ENCODE measurements around the gene PDGFB.

Gene PDGFB

GRCh38 chr22:39188809-39189208 is 56.0 kb downstream of the PDGFB start:
- no peaks in the 10 kb centered on the region for H3F3A ChIP-seq (ENCODE audit: insufficient read depth, low read length)
- H3K27ac ChIP-seq (ENCODE audit: low read length) = no peak overlapping the region
- H3K9me2 ChIP-seq (replicated peaks; ENCODE audit: insufficient read depth, low read length) = no peaks in the 10 kb centered on the region
- no peak overlapping the region for H2AFZ ChIP-seq (ENCODE audit: low read length)
- H3K79me2 ChIP-seq (ENCODE audit: low read length) = no peaks in the 10 kb centered on the region
- DNase-seq = no peak
- H3K27me3 ChIP-seq (replicated peaks; ENCODE audit: insufficient read depth, low read length) = no peaks in the 10 kb centered on the region
- no peak overlapping the region for H3K4me3 ChIP-seq (ENCODE audit: low read length)
- no peaks in the 10 kb centered on the region for H3K36me3 ChIP-seq (replicated peaks; ENCODE audit: insufficient read depth, low read length)
- H3K9me3 ChIP-seq (replicated peaks; ENCODE audit: insufficient read depth, low read length) = no peaks in the 10 kb centered on the region
- no peaks in the 10 kb centered on the region for H3K4me1 ChIP-seq (ENCODE audit: low read length)
- H3K9ac ChIP-seq (ENCODE audit: low read length) = no peak overlapping the region
- no peak overlapping the region for H3K4me2 ChIP-seq (ENCODE audit: low read depth, low read length)
- no peak for TF ChIP-seq CTCF (IDR thresholded peaks at IDR 0.05; ENCODE audit: low read length)
- TF ChIP-seq EZH2 (optimal IDR thresholded peaks at IDR 0.05; ENCODE audit: low read depth, low read length) = no peak
- no peak for TF ChIP-seq EZH2phosphoT487 (IDR thresholded peaks at IDR 0.05; ENCODE audit: low read length)
- no peaks in the 10 kb centered on the region for H4K20me1 ChIP-seq (ENCODE audit: insufficient read depth, low read length)

- Histone ChIP-seq H3K9me2 (replicated peaks; ENCODE audit: insufficient read depth, low read length) (no peaks in the 10 kb centered on the region), H3K4me3 (ENCODE audit: low read length) (no peak overlapping the region), H3F3A (ENCODE audit: insufficient read depth, low read length) (no peaks in the 10 kb centered on the region), H3K27me3 (replicated peaks; ENCODE audit: insufficient read depth, low read length) (no peaks in the 10 kb centered on the region), H3K4me2 (ENCODE audit: low read depth, low read length) (no peak overlapping the region), H3K36me3 (replicated peaks; ENCODE audit: insufficient read depth, low read length) (no peaks in the 10 kb centered on the region), H4K20me1 (ENCODE audit: insufficient read depth, low read length) (no peaks in the 10 kb centered on the region), H3K9me3 (replicated peaks; ENCODE audit: insufficient read depth, low read length) (no peaks in the 10 kb centered on the region), H2AFZ (ENCODE audit: low read length) (no peak overlapping the region), H3K4me1 (ENCODE audit: low read length) (no peaks in the 10 kb centered on the region), H3K9ac (ENCODE audit: low read length) (no peak overlapping the region), H3K27ac (ENCODE audit: low read length) (no peak overlapping the region), H3K79me2 (ENCODE audit: low read length) (no peaks in the 10 kb centered on the region)
- DNase-seq = no peak
- TF ChIP-seq EZH2phosphoT487 (IDR thresholded peaks at IDR 0.05; ENCODE audit: low read length) (no peak), EZH2 (optimal IDR thresholded peaks at IDR 0.05; ENCODE audit: low read depth, low read length) (no peak), CTCF (IDR thresholded peaks at IDR 0.05; ENCODE audit: low read length) (no peak)
Observed at GRCh38 chr22:39185601-39186012, 59.2 kb downstream of the PDGFB start.

- no peak overlapping the region for H3K4me3 ChIP-seq (ENCODE audit: low read length)
- no peak overlapping the region for H3K27ac ChIP-seq (ENCODE audit: low read length)
- H3K9me2 ChIP-seq (replicated peaks; ENCODE audit: insufficient read depth, low read length) = no peaks in the 10 kb centered on the region
- no peak overlapping the region for H2AFZ ChIP-seq (ENCODE audit: low read length)
- no peaks in the 10 kb centered on the region for H3K79me2 ChIP-seq (ENCODE audit: low read length)
- no peak for DNase-seq
- H3K9ac ChIP-seq (ENCODE audit: low read length) = no peak overlapping the region
- H3K4me2 ChIP-seq (ENCODE audit: low read depth, low read length) = no peak overlapping the region
- TF ChIP-seq CTCF (IDR thresholded peaks at IDR 0.05; ENCODE audit: low read length) (no peak), EZH2 (optimal IDR thresholded peaks at IDR 0.05; ENCODE audit: low read depth, low read length) (no peak), EZH2phosphoT487 (IDR thresholded peaks at IDR 0.05; ENCODE audit: low read length) (no peak)
- H3K9me3 ChIP-seq (replicated peaks; ENCODE audit: insufficient read depth, low read length) = no peaks in the 10 kb centered on the region
- no peaks in the 10 kb centered on the region for H3K4me1 ChIP-seq (ENCODE audit: low read length)
- H3K36me3 ChIP-seq (replicated peaks; ENCODE audit: insufficient read depth, low read length) = no peaks in the 10 kb centered on the region
- H4K20me1 ChIP-seq (ENCODE audit: insufficient read depth, low read length) = no peaks in the 10 kb centered on the region
- no peaks in the 10 kb centered on the region for H3K27me3 ChIP-seq (replicated peaks; ENCODE audit: insufficient read depth, low read length)
- H3F3A ChIP-seq (ENCODE audit: insufficient read depth, low read length) = no peaks in the 10 kb centered on the region
Observed at GRCh38 chr22:39184586-39185577, 59.9 kb downstream of the PDGFB start.

All from MM.1S (cell line).